Right renal pelvis (tissue), 4 donors: ENCODE measurements around the gene POMGNT2. TPM values are rescaled to one million over a fixed set of nuclear protein-coding genes. Genes with fewer than 3 reads are reported as not detected.

Source experiments
- DNase-seq, 4 donors: peaks; one replicate each; pipeline ENCODE4 v3.0.0-alpha.2; 2013; ENCODE audit warnings: low read depth in 4 of 4, low spot score in 3 of 4, missing footprints in 1 of 4
- polyA plus RNA-seq, 4 donors: library from polyadenylated mRNA; unstranded; fragments of 120-200 nt; gene quantifications; one replicate each; pipeline ENCODE4 v1.2.1, GENCODE V29; 2013; ENCODE audit not compliant: insufficient read length in 4 of 4

POMGNT2 gene
- polyA plus RNA-seq, 4 donors: 20.3 to 26.9 (median 21.7) TPM

DNA sequence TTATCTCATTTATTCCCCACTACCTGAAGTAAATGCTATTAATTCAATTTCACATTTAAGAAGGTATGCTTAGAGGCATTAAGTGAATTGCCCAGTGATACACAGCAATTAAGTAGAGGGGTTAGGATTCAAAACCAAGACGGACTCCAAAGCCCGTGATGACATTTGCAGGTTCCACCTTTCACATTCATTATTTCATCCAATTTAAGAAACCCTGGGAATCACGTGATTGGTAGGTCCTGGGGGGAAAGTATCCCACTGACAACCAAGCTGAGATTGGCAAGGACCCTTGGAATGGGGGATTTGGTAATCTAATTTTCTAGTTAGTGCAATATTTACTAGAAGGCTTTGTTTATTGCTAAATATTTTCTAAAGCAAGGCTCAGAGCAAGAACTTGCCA is 1.8 kb downstream of the POMGNT2 start:
- no peak for DNase-seq

DNA sequence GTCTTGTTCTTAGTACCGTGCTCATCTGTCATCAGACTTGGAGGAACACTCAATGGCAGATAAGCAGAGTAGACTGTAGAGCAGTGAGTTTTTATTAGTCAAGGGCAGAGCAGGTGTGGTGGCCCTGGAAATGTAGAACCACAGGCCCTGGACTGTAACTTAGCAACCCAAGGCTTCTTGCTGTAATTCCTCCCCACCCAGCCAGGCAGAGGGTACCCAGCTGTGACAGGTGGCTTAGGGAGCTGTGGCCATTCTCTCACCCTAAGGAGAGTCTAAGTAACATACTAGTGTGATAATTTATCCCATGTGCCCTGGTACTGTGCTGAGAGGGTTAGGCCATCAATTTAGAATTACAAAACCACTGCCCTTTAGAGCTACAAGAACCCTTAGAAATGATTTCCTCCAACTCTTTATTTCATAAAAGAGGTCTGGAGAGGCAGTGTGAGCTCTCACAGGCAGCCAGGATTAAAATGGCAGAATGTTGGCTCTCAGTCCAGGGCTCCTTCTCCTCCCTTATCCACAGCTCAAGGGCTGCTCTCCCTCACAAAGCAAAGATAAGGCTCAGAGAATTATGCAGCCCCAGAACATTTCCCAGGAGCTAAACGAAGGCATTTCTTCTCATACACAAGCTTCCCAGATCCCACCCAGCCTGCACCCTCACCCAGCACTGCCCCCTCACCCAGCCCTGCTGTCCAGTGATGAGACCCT is 3.0 kb downstream of the POMGNT2 start:
- no peak for DNase-seq

DNA sequence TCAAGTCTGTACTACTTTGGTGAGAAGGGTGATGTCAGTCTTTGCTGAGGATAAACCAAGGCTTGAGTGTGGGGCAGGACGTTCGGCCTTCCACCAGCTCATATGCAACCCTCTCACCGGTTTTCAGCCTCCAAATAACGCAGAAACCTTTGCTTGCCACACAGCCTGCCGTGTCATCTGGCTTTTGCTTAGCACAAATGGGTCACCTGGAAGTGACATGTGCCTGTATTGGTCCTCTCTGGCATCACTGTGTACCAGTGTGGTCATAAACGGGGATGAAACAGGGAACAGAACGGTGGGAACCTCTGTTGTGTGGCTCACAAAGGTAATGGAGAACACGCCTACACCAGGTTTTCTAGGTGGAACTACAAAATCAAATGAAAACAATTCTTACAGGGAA is 7.1 kb downstream of the POMGNT2 start:
- no peak for DNase-seq

- DNase-seq: no peak
These were observed 8.3 kb downstream of the POMGNT2 start for GRCh38 chr3:43097400-43098080.

DNA sequence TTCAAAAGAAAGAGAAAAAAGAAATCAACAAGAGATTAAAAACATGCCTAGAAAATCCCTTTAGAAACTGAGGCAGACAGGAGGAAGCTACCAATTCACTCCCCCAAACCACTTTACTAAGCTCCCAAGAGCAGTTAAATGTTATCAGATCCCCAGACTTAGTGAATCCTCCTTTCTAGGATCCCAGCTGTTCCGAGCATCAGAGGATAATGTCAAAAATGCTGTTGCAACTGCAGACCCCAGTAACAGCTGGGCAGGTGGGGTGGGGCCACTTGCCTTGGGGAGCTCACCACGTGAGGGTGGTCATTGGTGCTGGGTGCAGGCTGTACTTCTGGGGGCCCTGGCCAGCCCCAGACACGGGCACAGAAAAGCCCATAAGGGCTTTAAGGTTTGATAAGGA is 9.1 kb downstream of the POMGNT2 start:
- DNase-seq: no peak

GRCh38 chr3:43095370-43095769 is 10.5 kb downstream of the POMGNT2 start:
- no peak for DNase-seq

GRCh38 chr3:43094851-43095250 is 11.0 kb downstream of the POMGNT2 start:
- DNase-seq: no peak

DNA sequence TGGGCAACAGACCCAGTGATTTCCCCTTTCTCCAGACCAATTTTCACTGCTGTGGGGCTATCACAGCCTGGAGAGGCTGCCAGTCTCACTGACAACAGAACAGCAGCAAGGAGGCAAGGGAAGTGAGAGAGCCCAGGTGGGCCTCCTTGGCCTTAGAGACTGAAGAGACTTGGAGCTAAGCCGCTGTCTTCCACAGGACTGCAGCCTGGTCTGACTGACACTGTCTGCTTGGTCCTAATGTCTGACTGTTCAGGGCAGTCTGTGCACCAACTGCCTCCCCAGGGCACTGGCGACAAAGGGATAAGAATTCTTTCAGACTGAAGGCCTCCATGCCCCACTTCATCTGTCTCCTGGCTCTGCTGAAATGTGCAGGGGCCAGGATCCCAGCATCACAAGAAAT is 11.5 kb downstream of the POMGNT2 start:
- DNase-seq: no peak

DNA sequence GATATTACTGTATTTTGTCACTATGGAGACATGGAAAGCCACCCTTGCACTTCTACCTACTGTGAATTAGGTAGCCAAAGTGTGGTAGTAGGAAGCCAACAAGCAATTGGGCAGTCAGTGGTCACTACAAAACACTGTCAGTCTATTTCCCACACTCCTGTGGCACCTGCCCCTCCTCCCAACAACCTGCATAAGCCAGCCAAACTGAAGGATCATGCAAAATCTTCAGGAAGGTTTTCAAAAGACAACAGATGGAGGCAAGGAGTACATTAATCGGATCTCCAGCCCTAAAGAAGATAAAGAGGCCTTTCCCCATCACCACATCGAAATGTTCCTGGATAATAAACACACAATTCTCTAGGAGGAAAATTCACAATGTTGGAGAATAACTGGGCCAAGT is 11.9 kb downstream of the POMGNT2 start:
- DNase-seq: no peak

- DNase-seq: no peak
These were observed 12.9 kb downstream of the POMGNT2 start for GRCh38 chr3:43093006-43093405.

DNA sequence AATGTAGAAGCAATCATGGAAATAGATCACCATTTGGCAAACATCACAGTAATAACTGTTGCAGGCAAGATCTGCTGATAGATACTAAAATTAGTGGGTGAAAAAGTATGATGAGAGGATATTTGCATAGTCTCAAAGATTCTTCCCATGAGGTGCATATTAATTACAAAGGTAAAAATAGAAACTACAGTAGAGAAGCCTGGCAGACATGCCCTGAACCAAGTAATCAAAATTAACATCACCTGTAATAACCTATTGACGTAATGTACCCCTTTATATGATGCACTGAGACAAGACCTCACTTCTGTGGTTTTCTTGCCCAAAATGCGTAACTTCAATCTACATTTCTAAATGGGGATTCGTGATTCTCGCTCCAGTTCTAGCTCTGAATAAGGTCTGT is 14.4 kb downstream of the POMGNT2 start:
- no peak for DNase-seq

DNA sequence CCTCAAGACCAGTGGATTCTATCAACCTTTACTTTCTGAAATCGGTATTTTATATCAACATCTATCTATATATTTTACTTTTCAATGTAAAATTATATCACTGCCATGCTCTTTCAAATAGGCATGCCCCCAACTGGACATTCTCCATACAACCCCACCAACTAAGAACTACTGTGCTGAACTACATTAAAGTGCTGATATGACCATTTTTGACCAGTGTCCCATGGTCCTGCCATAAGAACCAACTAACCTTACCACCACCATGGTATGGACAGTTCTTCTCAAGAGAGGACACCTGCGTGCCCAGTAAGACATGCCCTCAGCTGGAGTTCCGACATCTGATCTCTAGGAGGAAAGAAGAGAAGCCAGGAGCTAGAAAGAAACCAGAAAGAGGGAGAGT is 15.6 kb downstream of the POMGNT2 start:
- DNase-seq: no peak

GRCh38 chr3:43089081-43089480 is 16.8 kb downstream of the POMGNT2 start:
- DNase-seq: no peak

GRCh38 chr3:43087249-43087776 is 18.6 kb downstream of the POMGNT2 start:
- DNase-seq: no peak

DNA sequence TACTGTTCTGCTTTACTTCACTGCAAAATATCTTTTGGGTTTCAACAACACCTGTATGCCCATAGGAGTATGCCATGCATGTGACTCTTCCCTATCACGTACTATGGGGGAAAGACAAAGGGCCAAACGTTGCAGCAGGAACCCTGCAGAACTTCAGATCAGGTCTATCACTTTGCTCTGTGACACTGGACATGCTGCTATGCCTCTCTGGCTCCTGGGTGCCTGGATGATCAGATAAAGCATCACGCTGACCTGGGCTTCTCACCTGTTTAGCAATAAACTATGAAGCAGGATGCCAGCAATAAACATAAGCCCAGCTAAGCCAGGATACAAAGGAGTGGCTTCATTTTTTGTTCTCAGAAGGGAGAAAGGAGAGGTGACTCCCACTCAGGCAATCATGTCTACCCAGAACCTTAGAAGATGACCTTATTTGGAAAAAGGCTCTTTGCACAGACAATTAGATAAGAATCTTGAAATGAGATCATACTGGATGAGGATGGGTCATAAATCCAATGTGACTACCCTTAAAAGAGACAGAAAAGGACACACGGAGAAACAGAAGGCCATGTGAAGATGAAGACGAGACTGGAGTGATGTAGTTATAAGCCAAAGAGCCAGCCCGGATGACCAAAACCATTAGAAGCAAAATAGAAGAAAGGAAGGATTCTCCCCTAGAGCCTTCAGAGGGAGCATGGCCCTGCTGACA is 19.3 kb downstream of the POMGNT2 start:
- no peak for DNase-seq

DNA sequence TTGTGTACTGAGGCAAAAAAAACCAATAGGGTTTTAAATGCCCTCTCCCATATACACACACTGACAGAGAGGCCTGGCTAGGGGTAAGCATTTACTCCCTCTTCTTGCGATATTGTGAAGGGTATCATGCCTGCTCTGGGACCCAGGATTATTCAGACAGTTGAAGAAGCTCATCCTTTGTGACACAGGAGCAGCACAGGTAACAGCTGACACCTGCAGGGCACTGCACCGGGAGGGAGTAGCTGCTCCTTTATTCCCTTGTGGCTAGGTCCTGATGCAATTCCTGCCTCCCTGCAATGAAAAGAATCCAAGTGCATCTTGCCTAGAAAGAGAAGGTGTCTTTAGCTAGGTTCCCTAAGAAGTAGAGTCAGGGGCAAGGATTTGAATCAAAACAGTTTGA is 23.4 kb downstream of the POMGNT2 start:
- DNase-seq: no peak

DNA sequence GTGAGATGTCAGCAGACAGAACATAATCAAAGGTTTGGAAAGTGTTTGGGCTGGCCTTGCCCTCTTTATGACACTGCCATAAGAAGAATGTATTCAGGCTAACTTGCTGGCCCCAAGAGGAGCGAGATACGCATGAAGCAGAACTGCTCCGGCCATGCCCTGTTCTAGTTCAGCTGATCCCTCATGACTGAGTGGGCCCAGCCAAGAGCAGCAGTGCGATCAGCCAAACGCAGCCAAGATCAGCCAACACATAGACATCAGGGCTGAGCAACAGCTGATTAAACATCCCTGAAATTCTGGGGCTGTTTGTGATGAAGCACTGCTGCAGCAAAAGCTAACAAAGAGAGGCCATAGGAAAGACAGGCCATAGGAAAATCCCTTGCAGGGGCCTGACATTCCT is 24.1 kb downstream of the POMGNT2 start:
- no peak for DNase-seq

DNA sequence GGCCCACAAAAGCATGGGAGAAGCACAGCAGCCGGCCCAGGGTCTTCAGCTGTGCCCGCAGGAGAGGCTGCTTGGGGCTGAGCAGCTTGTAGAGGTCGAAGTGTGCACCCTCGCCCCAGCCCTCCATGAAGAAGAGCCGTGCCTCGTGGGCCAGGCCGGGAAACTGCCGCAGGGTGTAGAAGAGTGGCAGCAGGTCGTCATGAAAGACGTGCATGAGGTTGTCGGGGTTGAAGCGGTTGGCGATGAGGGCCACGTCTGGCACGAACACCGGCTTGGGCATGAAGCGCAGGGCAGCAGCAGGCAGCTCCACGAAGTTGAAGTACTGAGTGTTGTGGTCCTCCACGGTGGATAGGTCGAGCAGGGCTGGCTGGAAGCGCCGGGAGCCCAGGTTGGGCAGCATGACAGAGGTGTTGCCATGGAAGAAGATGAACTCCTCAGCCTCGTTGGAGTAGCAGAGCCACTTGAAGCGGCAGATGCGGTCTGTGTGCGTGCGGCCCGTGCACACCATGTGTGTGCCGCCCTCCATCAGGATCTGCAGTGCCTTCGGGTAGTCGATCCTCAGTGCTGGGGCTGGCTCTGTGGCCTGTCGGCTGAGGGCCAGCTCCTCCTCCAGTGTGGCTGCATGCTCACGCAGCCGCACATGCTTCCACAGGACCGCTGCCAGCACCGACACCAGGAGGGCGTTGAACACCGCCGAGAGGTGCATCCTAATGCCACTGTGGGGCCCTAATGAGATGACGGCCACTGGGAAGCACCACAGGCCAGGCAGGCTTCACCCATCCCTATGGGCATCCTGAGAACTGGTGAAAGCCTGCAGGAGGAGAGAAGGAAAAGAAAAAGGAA is 24.9 kb downstream of the POMGNT2 start:
- no peak for DNase-seq

DNA sequence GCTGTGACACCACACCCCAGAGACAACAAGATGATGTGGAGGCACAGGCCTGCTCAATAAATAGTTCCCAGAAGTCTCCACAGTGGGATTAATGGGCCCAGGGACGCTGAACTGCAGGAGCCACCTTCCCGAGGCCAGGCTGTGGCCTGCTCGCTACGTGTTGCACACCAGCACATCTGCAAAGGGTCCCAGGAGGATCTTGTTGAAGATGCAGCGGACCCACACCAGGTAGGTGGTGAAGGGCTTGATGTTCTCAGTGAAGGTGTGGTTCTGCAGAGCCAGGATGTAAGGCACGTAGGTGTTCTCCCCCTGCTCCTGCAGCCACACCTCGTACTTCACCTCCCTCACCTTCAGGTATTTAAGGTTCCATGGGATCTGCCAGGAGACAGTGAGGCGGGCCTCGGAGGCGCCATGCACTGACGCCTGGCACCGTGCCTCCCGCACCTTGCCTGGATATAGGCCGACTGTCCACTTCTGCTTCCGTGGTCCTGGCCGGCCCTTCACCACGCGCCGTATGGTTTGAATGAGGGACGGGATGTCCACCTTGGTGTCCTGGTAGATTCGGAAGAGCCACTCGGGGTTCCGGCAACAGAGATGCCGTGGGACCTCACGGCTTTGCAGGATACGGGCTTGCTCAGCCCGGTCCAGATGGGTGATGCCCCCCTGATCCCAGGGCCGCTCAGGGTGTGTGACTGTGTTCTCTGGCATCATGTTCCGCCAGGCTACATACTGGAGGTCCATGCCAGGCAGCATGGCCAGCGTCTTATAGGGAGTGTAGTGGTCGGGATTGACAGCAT is 26.1 kb downstream of the POMGNT2 start:
- DNase-seq: no peak

GRCh38 chr3:43077707-43078106 is 28.2 kb downstream of the POMGNT2 start:
- DNase-seq: no peak
